IgD-negative memory B cell (primary cell): ENCODE results near the gene TENT5C. TPM values are rescaled to one million over a fixed set of nuclear protein-coding genes. Genes with fewer than 3 reads are reported as not detected.

Experiments
- H3K27ac Mint-ChIP-seq, 3 donors: one replicate each; pipeline ENCODE4 v1.8.0; 2020 to 2022; ENCODE audit warnings: mild to moderate bottlenecking in 3 of 3, mixed read lengths in 3 of 3, moderate library complexity in 1 of 3
- H3K27me3 Mint-ChIP-seq: one replicate; pipeline ENCODE4 v1.8.0; 2021; ENCODE audit warnings: mixed read lengths
- H3K36me3 Mint-ChIP-seq: one replicate; pipeline ENCODE4 v1.8.0; 2020; ENCODE audit warnings: mild to moderate bottlenecking, mixed read lengths
- H3K4me1 Mint-ChIP-seq, 3 donors: one replicate each; pipeline ENCODE4 v1.8.0; 2020 to 2022; ENCODE audit warnings: mixed read lengths in 3 of 3, mild to moderate bottlenecking in 1 of 3
- H3K4me3 Mint-ChIP-seq, 4 donors: one replicate each; pipeline ENCODE4 v1.8.0; 2020 to 2022; ENCODE audit warnings: mild to moderate bottlenecking in 4 of 4, mixed read lengths in 4 of 4, moderate library complexity in 3 of 4
- H3K9me3 Mint-ChIP-seq, 3 donors: one replicate each; pipeline ENCODE4 v1.8.0; 2020 to 2021; ENCODE audit warnings: mixed read lengths in 3 of 3, mild to moderate bottlenecking in 1 of 3
- polyA plus RNA-seq: library from polyadenylated mRNA; unstranded; fragments of 300-500 nt; fragmentation: Illumina TruSeq; gene quantifications from one replicate; pipeline ENCODE4 v1.2.3, GENCODE V29; 2021

TENT5C gene
- polyA plus RNA-seq, 1 donor from 2014 or later = 33.4 TPM

- peak overlapping the region in 2 of 4 donors; percentile 80 to 82 for H3K4me3 Mint-ChIP-seq
- H3K4me1 Mint-ChIP-seq = peaks cover 37 to 58% (median 41%) of the 10 kb centered on the region in 3 donors
- H3K27ac Mint-ChIP-seq = peak overlapping the region; percentile 49 to 67 (median 54)
- peaks cover 4% of the 10 kb centered on the region for H3K27me3 Mint-ChIP-seq
- no peaks in the 10 kb centered on the region for H3K36me3 Mint-ChIP-seq
- H3K9me3 Mint-ChIP-seq = no peaks in the 10 kb centered on the region
Observed at GRCh38 chr1:117636637-117637425, 31.0 kb downstream of the TENT5C start.

- Mint-ChIP-seq H3K9me3 (no peaks in the 10 kb centered on the region), H3K4me1 (peaks cover 28 to 45% (median 29%) of the 10 kb centered on the region in 3 donors), H3K27me3 (peaks cover 4% of the 10 kb centered on the region), H3K36me3 (no peaks in the 10 kb centered on the region), H3K27ac (peak overlapping the region in 2 of 3 donors; percentile 9 to 67), H3K4me3 (no peak overlapping the region)
Observed at GRCh38 chr1:117638141-117638540, 32.3 kb downstream of the TENT5C start.

GRCh38 chr1:117638759-117639158, 32.9 kb downstream of the TENT5C start:
- no peaks in the 10 kb centered on the region for H3K36me3 Mint-ChIP-seq
- H3K4me1 Mint-ChIP-seq = peaks cover 24 to 39% (median 24%) of the 10 kb centered on the region in 3 donors
- peak overlapping the region in 2 of 3 donors; percentile 9 to 33 for H3K27ac Mint-ChIP-seq

GRCh38 chr1:117639741-117640140, 33.9 kb downstream of the TENT5C start:
- H3K27me3 Mint-ChIP-seq = peaks cover 7% of the 10 kb centered on the region
- peak overlapping the region in 1 of 3 donors; percentile 33 for H3K27ac Mint-ChIP-seq
- no peaks in the 10 kb centered on the region for H3K9me3 Mint-ChIP-seq

More at GRCh38 chr1:117638759-117639158, 32.9 kb downstream of the TENT5C start:
- peak overlapping the region in 1 of 4 donors; percentile 7 for H3K4me3 Mint-ChIP-seq
- no peaks in the 10 kb centered on the region for H3K9me3 Mint-ChIP-seq
- peaks cover 4% of the 10 kb centered on the region for H3K27me3 Mint-ChIP-seq

GRCh38 chr1:117641536-117641935, 35.7 kb downstream of the TENT5C start:
- no peaks in the 10 kb centered on the region for H3K9me3 Mint-ChIP-seq
- peaks cover 27 to 39% (median 32%) of the 10 kb centered on the region in 3 donors for H3K4me1 Mint-ChIP-seq
- H3K27me3 Mint-ChIP-seq = peaks cover 6% of the 10 kb centered on the region
- H3K4me3 Mint-ChIP-seq = no peak overlapping the region
- H3K36me3 Mint-ChIP-seq = peaks cover 5% of the 10 kb centered on the region
- no peak overlapping the region for H3K27ac Mint-ChIP-seq

More at GRCh38 chr1:117639741-117640140, 33.9 kb downstream of the TENT5C start:
- no peaks in the 10 kb centered on the region for H3K36me3 Mint-ChIP-seq
- H3K4me3 Mint-ChIP-seq = no peak overlapping the region
- peaks cover 27 to 40% (median 30%) of the 10 kb centered on the region in 3 donors for H3K4me1 Mint-ChIP-seq

- peaks cover 15 to 28% (median 23%) of the 10 kb centered on the region in 3 donors for H3K4me1 Mint-ChIP-seq
- H3K27me3 Mint-ChIP-seq = peaks cover 5% of the 10 kb centered on the region
- peaks cover 5% of the 10 kb centered on the region for H3K36me3 Mint-ChIP-seq
- no peaks in the 10 kb centered on the region for H3K9me3 Mint-ChIP-seq
- H3K4me3 Mint-ChIP-seq = no peak overlapping the region
- no peak overlapping the region for H3K27ac Mint-ChIP-seq
Observed at GRCh38 chr1:117642963-117643362, 37.1 kb downstream of the TENT5C start.

GRCh38 chr1:117643601-117644000, 37.8 kb downstream of the TENT5C start:
- peaks cover 5% of the 10 kb centered on the region for H3K27me3 Mint-ChIP-seq
- H3K4me3 Mint-ChIP-seq = no peak overlapping the region
- peaks cover 5% of the 10 kb centered on the region for H3K36me3 Mint-ChIP-seq
- no peak overlapping the region for H3K27ac Mint-ChIP-seq
- H3K9me3 Mint-ChIP-seq = no peaks in the 10 kb centered on the region
- peaks cover 15 to 27% (median 25%) of the 10 kb centered on the region in 3 donors for H3K4me1 Mint-ChIP-seq

GRCh38 chr1:117644696-117645311, 39.0 kb downstream of the TENT5C start:
- Mint-ChIP-seq H3K9me3 (no peaks in the 10 kb centered on the region), H3K27me3 (peaks cover 3% of the 10 kb centered on the region), H3K4me1 (peaks cover 15 to 25% (median 25%) of the 10 kb centered on the region in 3 donors), H3K36me3 (peaks cover 5% of the 10 kb centered on the region), H3K27ac (peak overlapping the region in 1 of 3 donors; percentile 80), H3K4me3 (peak overlapping the region in 2 of 4 donors; percentile 63 to 72)

- Mint-ChIP-seq H3K4me1 (peaks cover 15 to 25% (median 25%) of the 10 kb centered on the region in 3 donors), H3K27me3 (peaks cover 3% of the 10 kb centered on the region), H3K27ac (no peak overlapping the region), H3K36me3 (peaks cover 5% of the 10 kb centered on the region), H3K9me3 (no peaks in the 10 kb centered on the region), H3K4me3 (peak overlapping the region in 1 of 4 donors; percentile 72)
Observed at GRCh38 chr1:117645343-117645742, 39.5 kb downstream of the TENT5C start.

- peaks cover 19 to 28% (median 27%) of the 10 kb centered on the region in 3 donors for H3K4me1 Mint-ChIP-seq
- H3K4me3 Mint-ChIP-seq = no peak overlapping the region
- no peaks in the 10 kb centered on the region for H3K9me3 Mint-ChIP-seq
- H3K27me3 Mint-ChIP-seq = peaks cover 3% of the 10 kb centered on the region
- peak overlapping the region in 1 of 3 donors; percentile 37 for H3K27ac Mint-ChIP-seq
- peaks cover 8% of the 10 kb centered on the region for H3K36me3 Mint-ChIP-seq
Observed at GRCh38 chr1:117646007-117646811, 40.4 kb downstream of the TENT5C start.

- Mint-ChIP-seq H3K4me3 (no peak overlapping the region), H3K9me3 (no peaks in the 10 kb centered on the region), H3K4me1 (peaks cover 23 to 34% (median 34%) of the 10 kb centered on the region in 3 donors), H3K27me3 (peaks cover 3% of the 10 kb centered on the region), H3K36me3 (peaks cover 8% of the 10 kb centered on the region), H3K27ac (no peak overlapping the region)
Observed at GRCh38 chr1:117646956-117647355, 41.1 kb downstream of the TENT5C start.

- Mint-ChIP-seq H3K9me3 (no peaks in the 10 kb centered on the region), H3K27me3 (peaks cover 3% of the 10 kb centered on the region), H3K36me3 (peaks cover 8% of the 10 kb centered on the region), H3K27ac (no peak overlapping the region), H3K4me3 (peak overlapping the region in 1 of 4 donors; percentile 55), H3K4me1 (peaks cover 30 to 43% (median 40%) of the 10 kb centered on the region in 3 donors)
Observed at GRCh38 chr1:117648015-117648414, 42.2 kb downstream of the TENT5C start.

GRCh38 chr1:117650840-117651568, 45.2 kb downstream of the TENT5C start:
- Mint-ChIP-seq H3K27ac (peak overlapping the region; percentile 57 to 77 (median 63)), H3K4me3 (peak overlapping the region in 2 of 4 donors; percentile 62), H3K27me3 (no peaks in the 10 kb centered on the region)

GRCh38 chr1:117651616-117652015, 45.8 kb downstream of the TENT5C start:
- Mint-ChIP-seq H3K4me1 (peaks cover 48 to 63% (median 60%) of the 10 kb centered on the region in 3 donors), H3K27me3 (no peaks in the 10 kb centered on the region), H3K9me3 (no peaks in the 10 kb centered on the region), H3K36me3 (peaks cover 3% of the 10 kb centered on the region), H3K4me3 (no peak overlapping the region), H3K27ac (peak overlapping the region; percentile 57 to 77 (median 63))

More at GRCh38 chr1:117650840-117651568, 45.2 kb downstream of the TENT5C start:
- peaks cover 3% of the 10 kb centered on the region for H3K36me3 Mint-ChIP-seq
- no peaks in the 10 kb centered on the region for H3K9me3 Mint-ChIP-seq
- peaks cover 42 to 57% (median 54%) of the 10 kb centered on the region in 3 donors for H3K4me1 Mint-ChIP-seq
